GM21529 (cell line): ENCODE data around the gene ITPK1.

Experiments used
- ATAC-seq: cut with Tn5 transposase; IDR thresholded peaks from one replicate; pipeline ENCODE4 v1.9.1; 2021; ENCODE audit not compliant: unreplicated experiment

ITPK1 gene

DNA sequence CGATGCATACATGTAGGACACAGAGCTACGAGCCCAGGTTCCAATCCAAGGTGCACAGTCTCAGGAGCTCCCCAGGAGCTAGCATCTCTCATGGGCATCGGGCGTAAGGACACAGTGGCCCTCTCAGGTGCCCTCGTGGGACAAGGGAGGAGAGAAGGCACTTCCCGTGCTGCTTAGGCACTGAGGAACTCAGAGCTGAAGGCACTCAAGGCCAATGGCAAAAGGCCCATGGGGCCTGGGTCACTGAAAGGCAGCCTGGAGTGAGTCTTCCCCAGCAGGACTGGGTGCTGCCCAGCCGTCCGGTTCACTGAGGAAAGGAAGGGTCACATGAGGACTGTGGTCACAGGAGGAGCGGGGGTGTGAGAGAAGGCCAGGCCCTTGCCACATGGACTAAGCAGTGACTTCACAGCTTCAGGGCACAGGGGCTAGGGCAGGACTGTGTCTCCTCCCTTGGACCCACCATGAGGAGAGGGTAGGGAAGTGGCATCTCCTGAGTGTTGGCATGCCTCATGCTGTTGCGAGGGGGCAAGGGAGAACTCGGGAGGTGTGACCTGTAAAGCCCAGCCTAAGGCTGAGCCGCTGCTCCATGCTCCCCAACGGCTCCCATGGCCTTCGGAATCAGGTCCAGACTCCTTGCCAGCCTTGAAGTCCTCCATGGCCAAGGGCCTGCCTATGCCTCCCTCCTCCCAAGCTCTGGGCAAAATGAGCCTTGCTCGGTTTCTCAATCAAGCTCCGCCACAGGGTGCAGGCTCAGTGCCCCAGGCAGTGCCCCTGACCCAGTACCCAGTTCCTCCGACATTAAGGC is 141.0 kb downstream of the ITPK1 start:
- no peak for ATAC-seq

DNA sequence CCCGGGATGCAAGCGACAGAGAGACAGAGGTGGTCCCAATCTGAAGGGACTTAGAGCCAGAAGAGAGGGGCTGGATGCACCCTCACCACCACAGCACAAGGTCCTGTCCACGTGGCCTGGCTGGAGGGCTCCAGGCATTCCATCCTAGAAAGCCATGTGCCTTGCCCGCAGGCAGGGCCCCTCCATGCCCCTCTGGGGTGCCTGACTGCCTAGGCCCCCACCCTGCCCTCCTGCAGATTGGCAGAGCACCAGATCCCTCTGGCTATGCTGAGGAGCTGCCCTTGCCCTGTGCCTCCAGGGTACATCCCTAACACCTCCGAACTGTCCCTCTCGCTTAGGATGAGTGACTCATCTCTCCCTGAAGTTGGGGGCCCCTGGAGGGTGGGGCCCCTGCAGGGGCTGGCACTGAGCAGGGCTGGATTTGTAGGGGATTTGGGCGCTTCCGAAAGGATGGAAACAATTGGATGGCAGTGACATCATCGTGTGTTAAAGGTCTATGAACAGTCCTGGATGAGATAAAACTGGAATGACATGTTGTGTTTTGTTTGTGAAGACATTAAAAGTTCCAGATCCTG is 141.8 kb downstream of the ITPK1 start:
- no peak for ATAC-seq

DNA sequence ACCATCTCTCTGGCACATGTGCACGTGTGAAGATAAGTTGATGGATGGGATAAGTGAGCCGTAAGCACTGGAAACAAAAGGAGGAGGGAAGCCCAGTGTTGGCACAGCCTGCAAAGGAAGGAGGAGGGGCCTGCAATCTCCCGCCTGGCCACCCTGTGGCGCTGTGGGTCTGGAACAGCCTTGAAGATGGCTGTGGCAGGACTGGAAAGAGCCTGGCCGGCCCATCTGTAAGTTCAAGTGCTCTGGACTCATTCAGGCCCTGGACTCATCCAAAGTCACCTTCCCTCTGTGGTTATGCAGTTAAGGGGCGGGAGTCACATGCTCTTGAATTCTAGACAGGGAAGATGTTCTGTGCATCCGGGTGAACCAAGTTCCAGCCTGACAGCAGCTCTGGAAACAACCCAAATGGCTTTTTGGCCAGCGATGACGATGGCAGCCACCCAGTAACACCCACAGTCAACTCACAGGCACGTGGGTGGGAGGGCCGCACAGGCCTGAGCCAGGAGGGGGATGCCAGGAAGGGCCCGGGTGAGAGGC is 142.4 kb downstream of the ITPK1 start:
- no peak for ATAC-seq

DNA sequence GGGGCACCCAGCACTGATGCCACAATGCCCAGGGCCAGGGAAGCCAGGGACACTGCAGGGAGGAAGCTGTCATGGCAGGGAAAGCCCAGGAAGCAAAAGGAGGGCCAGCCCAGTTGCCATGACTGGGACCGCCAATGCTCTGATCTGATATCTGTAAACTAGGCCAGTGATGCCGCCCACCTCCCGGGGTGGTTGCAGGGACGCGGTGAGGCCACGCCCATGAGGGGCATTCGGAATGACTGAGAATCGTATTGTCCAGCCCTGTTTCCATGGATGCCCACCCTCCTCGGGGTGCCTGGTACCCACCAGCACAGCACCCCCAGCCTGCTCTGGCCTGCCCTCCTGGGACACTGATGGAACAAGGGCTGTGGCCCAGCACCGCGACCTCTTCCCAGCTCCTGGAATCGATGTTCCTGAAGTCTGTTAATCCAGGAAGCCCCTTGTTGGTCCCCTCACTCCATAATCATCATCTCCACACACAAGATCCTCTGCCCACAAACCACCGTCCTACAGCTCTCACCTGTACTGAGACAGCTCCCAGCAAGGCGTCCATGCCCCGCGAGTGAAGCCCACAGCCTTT is 144.0 kb downstream of the ITPK1 start:
- no peak for ATAC-seq

DNA sequence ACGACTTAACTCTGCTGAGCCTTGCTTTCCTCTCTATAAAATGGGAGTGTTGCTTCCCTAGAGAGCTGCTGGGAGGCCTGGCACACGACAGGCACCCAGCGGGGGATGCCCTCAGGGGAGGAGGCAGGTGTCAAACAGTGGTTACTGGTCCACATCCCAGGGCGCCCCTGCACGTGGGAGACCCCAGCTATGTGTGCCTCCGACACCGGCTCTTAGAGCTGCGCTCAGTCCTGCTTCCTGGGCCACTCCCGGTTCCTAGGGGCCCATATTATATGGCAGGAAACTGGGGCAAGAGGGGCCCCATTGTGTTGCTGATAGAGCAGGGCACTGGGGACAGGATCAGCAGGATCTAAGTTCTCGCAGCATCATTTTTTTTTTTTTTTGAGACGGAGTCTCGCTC is 145.5 kb downstream of the ITPK1 start:
- no peak for ATAC-seq

DNA sequence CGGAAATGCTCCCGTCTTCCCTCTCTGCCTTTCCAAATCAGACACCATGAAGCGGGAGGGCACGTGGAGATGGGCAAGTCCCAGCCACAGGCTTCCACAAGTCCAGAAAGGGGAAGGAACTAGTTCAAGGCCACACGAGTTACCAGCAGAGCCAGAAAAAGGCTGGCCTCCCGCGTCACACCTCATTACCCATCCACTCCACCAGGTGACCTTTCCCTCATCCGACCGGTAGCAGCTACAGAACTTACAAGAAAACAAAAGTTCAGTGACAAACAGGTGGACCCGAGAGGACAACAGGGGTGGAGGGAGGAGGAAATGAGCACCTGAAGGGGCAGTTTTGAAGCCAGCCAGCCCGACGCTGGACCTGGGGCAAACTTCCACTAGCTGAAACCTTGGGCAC is 145.9 kb downstream of the ITPK1 start:
- ATAC-seq, result no peak

DNA sequence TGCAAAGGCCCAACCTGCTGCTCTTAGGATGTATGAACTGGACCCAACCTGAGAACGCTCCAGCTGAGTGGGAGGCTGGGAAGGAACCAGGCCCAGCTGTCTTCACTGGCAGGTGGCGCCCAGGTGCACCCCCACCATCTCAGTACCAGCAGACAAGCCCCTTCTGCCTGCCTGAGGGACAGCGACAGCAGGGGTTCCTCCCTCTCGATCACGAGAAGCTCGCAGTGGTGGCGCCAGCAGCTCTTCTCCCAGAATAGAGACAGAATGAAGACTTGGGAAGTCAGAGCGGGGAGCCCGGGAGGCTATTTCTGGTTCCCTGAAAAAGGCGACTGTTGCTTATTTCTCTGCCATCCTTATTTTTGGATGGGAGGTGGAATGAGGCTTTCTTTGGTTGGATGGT is 146.3 kb downstream of the ITPK1 start:
- no peak for ATAC-seq

DNA sequence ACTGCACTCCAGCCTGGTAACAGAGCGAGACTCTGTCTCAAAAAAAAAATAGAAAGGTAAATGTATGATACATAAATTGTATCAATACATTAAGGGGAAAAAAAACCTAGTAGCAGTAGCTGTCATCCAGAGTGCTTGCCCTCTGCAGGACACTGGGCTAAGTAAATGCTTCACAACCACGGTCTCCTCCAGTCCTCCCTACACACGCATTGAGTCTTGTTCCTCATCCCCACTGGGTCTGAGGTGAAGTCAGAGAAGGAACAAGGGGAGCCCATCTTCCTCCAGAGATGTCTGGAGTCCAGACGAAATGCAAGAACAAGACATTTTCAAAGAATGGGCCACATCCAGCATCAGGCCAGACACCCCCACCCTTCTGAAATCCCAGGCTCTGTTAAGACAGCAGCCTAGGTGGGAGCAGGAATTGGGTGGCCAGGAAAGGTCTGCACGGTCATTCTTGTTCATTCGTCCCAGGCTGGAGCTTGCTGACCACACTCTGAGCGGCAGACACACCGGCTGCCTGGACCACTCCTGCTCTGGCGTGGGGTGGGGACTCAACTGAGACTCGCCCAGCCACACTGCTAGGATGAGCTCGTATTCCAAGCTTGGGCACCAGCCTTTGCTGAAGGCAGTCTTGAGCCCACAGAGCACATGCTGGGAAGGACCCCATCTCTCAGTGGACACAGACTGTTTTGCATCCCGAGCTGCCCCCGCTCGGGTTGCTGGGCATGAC is 147.3 kb downstream of the ITPK1 start:
- no peak for ATAC-seq

DNA sequence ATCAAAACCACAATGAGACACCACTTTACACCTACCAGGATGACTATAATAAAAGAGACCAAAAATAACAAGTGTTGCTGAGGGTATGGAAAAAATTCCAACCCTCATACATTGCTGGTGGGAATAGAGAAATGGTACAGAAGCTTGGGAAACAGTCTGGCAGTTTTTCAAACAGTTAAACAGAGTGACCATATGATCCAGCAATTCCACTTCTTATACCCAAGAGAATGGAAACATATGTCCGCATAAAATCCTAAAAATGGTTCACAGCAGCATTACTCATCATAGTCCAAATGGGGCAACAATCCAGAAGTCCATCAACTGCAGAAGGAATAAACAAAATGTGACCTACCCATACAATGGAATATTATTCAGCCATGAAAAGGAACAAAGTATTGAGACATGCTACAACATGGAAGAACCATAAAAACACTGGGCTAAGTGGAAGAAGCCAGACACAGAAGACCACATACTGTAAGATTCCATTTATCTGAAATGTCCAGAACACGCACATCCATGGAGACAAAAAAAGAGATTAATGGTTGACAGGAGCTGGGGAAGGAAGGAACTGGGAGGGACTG is 148.3 kb downstream of the ITPK1 start:
- no peak for ATAC-seq

DNA sequence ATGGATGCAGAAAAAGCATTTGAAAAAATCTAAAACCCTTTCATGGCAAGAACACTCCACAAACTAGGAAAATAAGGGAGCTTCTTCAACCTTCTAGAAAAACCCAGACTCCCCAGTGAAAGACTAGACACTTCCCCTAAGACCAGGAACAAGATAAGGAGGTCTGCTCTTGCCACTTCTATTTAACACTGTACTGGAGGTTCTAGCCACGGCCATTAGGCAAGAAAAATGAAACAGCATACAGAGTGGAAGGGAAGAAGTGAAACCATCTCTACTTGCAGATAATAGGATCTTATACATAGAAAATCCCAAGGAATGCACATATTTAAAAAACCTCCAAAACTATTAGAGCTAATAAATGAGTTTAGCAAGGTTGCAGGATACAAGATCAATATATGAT is 150.4 kb downstream of the ITPK1 start:
- ATAC-seq, result no peak

DNA sequence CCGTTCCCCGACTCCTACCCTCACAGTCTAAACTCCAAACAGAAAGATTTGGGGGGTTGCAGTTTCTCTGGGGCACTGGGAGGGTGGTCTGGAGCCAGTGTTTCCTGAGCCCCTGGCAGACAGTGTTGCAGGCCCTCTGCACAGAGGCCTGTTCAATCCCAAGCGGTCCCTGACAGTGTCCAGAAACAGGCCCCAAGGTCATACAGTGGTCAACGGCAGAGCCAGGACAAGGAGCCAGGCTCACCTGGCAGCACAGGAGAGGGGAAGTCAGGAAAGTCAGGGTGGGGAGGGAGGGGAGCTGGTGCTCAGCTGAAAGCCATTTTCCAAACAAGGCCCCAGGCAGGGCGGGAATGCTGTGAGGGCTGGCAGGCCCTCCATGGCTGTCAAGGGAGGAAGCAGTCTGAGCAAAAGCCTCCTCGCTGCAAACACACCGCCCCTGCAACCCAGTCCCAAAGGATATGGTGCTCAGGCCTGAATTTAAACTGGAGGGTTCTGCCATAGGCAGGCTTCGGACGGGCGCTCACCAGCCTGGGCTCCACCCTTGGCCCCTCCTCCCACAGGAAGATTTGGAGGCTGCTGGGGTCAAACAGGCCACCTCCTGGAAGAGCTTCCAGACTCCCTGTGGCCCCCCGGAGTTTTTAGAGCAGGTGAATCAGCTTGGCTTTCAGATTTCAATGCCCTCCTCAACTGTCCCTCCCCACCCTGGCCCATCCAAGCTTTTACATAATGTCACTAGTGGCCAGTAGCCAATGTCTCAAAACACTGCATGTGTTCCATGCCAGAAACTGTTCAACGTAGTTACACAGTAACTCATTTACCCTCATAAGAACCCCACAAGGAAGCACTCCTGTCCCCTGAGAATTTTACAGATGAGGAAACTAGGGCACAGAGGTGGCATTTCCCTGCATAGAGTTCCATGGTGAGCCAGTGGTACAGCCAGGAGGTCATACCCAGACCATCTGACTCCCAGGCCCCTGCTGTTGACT is 151.3 kb downstream of the ITPK1 start:
- no peak for ATAC-seq

DNA sequence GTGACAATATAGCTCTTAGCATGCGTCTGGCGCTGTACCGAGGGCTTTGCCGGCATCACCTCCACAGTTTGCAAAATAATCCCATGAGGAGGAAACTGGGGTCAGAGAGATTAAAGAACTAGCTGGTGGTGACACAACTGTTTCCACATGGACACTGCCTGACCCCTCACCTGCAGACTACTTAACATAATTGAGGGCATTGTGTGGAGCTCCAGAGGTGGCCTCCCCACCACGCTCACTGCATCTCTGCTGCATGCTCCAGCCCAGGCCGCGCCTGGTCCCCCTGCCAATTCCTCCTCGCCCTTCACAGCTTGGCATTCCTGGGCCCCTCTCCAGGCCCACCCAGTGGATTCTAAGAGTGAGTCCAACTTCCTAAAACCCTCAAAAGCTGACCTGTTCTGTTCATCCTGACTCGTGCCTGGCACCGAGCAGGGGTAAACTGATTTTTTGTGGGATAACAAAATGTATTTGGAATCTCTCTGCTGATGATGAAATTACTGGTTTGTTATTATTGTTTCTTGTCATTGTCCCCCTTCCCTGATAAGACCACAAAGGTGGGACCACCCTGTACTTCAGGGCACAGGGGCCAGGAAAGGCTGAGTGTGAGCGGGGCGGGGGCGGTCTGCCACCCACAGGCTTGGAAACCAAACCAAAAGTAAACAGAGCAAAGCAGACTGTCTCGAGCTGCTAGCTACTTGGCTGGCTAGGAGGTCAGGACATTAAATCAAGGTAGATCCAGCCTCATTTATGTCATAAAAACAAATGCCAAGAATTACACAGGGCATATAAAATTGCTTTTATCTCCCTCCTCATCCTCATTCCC is 152.2 kb downstream of the ITPK1 start:
- ATAC-seq, result no peak

DNA sequence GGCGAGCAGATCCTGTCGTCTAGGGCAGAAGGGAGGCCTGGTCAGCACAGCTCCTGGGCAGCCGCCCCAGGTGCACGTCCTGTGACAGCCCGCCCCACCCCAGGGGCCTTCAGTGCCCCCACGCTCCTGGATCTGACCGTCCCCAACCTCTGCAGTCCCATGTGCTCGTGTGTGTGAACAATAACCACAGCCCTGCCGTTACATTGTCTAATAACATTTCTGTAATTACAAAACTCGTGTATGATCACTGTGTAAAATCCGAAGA is 153.0 kb downstream of the ITPK1 start:
- no peak for ATAC-seq

DNA sequence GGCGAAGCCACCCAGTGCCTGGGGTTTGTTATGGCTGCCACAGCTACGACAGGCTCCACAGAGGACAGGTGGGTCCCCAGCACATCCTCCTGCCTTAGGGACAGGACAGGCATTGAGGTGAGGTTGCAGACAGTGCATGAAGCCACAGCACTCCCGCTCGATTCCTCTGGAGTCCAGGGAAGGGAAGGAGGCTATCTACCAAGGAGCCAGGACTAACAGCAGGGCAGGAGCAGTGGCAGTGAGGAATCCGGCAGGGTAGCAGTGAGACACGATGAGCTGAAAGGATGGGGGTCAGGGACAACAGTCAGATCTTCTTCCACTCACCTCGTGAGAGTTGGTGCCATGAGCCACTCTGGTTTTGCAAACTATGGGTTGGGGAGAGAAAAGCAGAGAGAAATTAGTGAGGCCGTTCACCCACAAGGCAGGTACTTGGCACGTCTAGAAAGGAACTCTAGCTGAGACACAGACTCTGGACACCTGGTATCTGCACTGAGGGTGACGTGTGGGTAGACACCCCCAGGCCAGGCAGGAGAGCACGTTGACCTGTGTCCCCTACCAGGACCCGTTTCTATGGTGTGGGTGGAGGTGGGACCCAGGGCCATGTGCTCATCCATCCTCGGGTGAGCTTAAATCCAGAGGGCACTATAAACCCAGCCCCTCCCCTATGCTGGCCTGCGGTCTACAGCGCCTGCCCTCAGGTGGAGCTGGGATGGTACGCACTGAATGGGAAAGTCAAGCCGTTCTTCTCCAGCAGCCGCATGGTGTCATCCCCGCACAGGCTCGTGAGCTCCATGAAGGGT is 153.5 kb downstream of the ITPK1 start:
- no peak for ATAC-seq

DNA sequence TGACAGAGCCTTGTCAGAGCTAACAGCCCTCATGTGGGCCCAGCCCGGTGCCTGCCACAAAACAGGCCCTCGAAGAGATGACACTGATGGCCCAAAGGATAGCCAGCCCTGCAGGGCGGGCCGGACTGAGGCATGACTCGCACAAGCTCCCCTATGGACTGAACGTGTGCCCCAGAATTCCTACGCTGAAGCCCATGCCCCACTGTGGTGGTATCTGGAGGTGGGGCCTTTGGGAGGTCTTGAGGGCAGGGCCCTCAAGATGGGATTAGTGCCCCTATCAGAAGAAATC is 154.2 kb downstream of the ITPK1 start:
- no peak for ATAC-seq

DNA sequence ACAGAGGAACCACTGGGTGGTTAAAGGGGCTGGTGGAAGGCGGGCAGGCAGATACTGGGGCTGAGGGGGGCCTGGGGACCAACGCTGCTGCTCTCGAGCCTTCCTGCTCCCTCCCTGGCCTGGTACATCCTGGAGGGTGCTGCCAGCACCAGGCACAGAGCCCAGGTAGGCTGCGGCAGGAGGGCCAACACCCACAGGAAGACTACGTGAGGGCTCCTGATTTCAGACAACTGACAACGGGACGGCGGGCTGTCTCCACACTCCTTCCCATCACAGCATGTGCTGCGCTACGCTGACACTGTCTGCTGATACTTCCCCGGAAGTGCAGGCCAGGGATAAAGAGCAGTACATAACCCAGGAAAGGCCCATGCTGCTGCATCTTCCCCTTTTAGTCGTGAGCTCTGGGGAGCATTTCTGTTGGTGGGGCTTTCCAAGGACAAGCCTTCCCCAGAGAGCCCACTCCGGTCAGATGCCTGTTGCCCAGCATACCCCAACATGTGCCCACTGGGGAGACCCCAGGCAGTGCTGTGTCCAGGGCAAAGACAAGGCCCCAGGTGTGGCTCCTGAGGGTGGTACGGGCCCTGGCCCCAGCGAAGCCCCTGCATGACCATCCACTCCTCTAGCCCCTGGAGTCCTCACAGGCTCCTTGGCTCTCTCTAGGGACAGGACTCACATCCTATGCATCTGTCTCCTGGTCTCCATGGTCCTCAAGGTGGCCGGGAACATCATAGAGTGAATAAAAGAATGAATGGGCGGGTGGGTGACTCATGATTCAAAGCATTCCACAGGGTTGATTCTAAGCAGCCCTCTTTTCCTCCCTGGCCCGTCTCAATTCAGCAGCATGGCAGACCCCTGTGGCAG is 154.8 kb downstream of the ITPK1 start:
- ATAC-seq, result no peak

DNA sequence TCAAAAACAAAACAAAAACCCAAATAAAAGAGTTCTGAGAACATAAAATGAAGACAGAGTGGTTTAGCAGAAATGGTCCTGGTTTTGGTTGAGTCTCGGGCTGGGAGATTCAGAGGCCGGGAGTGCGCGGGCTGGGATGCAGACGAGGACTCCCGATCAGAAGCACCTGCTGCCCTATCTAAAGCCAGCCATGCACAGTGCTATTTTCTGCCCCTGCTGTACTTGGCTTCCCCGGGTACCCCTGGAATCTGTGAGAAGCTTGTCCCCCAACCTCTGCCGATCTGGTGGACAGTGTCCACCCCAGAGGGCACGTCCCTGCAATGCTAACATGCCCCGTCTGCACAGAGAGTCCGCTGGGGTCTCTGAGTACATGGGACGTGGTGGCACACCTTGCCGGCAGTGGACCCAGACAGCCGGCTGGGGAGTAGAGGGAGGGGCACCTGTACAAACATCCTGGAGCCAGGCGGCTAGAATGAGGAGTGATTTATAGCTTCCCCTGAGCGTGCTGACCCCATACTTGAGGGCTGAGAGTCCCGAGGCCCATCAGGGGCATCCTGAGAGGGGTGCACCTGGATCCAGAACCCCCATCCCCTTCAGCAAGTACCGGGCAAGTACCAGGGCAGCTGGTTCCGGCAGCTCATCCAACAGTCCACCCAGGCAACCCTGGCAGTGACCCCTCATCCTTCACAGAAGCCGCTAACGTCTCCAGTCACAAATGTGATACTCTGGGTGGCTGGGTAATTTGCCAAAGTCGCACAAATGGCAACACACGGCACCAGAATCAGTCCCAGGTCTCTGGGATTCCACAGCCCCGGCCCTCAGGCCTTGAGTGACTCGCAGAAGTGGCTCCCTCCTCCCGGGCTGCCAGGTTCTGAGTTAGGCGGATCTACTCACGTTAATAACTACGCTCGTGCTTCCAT is 155.7 kb downstream of the ITPK1 start:
- no peak for ATAC-seq
